NCI-H1105 treated with DMSO at 0.1 percent for 48 hours (cell line): Measurements from ENCODE around the gene RANBP1.
"Not testable (repeated sequence)": the region's sequence is repeated elsewhere in the genome, so short reads cannot be mapped to it uniquely, and the experiment has no call there.

Source experiments
- DNase-seq: peaks from one replicate; lab custom pipeline; 2025; lab: John Stamatoyannopoulos, UW

Gene RANBP1

DNA sequence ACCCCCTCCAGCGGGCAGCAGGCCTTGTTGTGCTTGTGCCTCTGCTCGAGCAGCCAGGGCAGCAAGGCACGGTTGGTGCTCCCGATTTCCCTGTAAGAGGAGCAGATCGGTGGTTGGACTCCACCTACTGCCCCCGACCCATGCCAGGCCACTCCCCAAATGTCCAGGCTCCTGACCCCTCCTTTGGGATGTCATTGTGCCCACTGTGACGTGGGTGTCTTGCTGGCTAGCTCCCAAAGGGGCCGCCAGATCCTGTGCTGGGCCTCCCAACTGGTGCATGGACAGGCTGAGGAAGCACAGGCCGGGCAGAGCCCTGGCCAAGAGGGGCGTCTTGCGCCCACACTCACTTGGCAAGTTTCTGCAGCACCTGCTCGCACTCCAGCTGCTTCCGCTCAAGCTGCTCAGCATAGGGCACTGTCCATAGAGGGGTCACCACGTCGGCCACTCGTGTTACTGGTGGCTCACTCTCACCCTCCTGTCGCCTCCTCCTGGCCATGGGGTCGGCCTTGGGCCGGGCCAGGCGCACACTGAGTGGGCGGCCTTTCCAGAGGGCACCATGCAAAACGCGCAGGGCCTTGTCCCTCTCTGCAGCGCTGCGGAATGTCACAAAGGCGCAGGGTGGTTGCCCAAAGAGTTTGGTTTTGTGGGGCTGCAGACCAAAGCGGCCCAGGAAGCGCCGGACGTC lies at the start of gene RANBP1:
Gene RANBP1 (plus strand): TSS at position 414 of the 685 bp plus-strand sequence. CDS start 81 bp downstream, at position 495.
- no peak for DNase-seq

DNA sequence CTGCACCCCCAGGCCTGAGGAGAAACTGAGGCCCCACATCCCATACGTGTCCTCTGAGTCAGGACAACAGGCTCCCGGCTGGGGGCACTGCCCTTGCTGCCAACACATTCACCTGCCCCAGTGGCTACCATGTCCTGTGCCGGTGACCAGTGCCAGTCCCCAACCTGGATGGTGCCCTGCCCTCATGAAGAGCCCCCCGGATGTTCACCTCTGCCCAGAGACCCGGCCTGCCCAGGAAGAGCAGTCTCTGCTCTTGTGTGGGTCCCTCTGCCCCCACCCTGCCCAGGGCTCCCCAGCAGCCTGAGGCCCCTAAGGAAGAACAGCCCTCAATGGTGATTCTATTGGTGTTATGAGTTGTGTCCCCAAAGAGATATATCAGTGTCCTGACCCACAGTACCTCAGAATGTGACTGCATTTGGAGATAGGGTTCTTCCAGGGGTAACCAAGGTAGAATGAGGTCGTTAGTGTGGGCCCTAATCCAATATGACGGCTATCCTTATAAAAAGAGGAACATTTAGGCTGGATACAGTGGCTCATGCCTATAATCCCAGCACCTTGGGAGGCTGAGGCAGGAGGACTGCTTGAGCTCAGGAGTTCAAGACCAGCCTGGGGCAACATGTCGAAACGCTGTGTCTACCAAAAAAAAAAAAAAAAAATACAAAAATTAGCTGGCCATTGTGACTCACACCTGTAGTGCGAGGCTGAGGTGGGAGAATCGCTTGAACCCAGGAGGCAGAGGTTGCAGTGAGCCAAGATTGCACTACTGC lies 49.1 kb upstream of the RANBP1 start:
- no peak for DNase-seq

DNA sequence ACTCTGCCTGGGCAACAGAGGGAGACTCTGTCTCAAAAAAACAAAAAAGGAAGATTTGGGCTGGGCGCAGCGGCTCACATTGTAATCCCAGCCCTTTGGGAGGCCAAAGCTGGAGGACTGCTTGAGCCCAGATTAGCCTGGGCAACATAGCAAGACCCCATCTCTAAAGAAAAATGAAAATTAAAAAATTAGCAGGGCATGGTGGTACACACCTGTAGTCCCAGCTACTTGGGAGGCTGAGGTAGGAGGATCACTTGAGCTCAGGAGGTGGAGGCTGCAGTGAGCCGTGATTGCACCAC lies 48.6 kb upstream of the RANBP1 start:
- not testable (repeated sequence) for DNase-seq

DNA sequence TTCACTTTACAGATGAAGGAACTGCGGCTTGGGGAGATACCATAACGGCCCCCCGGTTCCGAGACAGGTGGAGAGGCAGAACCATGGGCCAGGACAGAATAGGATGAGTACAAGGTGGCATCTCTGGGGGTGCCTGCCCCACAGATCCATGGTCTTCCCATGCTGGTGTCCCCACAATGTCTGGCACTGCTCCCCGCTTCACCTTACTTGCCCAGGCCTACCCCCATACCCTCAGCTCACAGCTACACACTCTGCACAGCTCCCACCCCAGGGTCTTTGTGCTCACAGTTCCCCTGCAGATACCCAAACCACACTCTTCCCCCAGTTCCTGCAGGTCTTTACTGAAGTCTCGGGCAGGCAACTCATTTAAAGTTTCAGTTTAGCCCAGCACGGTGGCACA lies 47.3 kb upstream of the RANBP1 start:
- DNase-seq, result no peak

DNA sequence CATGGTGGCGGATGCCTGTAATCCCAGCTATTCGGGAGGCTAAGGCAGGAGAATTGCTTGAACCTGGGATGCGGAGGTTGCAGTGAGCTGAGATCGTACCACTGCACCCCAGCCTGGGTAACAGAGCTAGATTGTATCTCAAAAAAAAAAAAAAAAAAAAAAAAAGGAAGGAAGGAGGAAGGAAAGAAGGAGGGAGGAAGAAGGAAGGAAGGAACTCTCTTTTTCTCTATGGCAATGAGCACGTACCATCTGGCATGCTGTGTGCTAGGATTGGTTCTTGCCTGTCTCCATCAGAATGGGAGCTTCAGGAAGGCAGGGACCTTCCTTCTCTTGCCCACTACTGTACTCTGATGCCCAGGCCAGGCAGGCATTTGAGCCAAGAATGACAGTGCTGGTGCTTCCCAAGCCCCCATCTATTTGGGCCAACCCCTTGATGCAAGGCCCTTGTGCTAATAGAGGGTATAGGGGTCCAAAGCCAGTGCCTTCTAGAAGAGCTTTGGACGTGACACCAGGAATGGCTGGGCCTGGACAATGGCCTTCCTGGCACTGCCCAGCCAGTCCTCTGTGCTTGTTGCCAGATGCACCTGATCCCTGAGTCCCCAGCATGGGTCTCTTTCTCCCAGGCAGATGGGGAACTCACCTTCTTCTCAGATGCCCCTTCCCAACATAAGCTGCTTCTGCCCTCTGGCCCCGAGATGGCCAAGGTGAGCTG lies 46.4 kb upstream of the RANBP1 start:
- no peak for DNase-seq

DNA sequence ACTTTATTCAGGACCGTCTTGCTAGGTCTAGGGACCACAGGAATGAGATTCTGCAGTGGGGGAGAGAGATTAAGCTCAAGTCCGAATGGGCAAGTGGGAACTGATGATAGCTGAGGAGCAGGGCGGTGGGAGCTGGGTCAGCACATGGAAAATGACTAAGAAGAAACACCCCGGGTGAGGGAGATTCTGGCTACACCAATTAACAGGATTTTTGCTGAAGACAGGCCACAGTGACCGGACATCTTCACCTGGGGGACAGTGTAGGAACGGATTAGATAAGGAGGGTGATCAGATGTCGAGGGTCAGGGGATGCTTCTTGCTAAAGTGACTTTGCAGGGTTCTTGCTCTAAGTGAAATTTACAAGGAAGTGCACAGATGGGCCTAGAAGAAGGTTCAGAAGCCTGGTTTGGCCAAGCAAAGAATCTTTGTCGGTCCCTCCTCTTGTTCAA lies 44.4 kb upstream of the RANBP1 start:
- DNase-seq, result no peak

DNA sequence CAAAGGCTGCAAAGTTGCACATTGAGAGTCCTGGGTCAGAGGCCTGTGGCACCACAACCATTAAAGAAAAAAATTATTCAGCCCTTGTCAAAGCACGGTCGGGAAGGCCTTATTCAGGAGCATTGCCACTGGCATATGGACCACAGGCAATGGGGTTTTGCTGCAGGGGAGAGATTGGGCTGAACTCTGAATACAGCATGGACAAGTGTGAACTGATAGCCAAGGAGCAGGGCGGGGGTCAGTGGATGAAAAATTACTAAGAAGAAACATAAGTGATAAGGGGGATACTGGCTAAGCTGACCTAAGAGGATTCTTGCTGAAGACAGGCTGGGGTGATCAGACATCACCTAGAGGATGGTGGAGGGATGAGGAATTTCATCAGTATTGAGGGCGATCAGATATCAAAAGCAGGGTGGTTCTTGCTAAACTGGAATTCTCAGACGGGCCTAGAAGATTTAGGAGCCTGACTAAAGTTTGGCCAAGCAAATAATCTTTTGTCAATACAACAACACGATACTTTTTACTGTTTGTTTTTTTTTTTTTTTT lies 39.2 kb upstream of the RANBP1 start:
- DNase-seq, result no peak

DNA sequence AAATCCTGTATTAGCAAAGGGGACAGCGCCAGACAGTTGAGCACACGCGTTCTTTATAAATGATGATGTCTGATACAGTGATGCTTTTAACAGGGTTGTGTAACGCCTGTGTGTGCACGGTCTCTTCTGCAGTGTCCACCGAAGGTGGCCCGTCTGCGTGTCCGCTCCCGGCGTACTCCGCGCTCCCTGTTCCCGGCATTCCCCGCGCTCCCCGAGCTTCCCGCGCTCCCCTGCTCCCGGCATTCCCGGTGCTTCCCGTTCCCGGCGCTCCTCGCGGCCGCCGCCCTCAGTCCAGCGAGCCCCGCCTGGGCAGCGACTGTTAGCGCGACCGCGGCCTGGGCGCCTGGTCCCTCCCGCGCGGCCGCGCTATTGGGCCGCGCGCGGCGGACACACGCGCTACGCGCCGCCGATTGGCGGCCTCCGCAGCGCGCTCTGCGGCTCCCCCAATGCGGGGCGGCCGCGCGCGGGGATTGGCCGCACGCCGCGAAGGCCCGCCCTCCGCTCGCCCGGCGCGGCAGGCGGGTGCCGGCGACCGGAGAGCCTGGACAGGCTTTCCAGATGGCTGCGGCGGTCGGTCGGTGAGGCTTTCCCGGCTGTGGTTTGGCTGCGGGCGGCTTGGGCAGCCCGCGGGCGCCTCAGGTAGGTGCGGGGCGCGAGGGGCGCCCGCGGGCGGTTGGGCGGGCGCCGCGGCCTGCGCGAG lies 36.0 kb upstream of the RANBP1 start, which contains the start of gene DGCR8:
Gene DGCR8 (plus strand): TSS at position 497 of the 700 bp plus-strand sequence. CDS start 5,723 bp downstream, outside the sequence.
- DNase-seq, result peak; percentile 93

DNA sequence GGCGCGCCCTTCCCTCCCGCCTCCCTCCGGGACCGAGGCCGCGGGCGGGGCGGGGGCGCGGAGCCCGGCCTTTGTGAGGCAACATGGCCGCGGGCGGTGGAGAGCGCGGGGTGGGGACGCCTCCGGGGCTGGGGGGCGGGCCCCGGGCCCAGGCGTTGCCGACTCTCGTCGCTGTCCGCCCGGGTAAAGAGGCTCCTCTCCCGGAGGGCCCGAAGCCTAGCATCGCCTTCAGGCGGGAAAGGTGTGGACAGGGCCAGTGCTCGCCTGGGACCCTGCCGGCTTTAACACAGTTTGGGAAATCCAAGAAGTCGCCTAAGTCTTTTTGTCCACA lies 35.5 kb upstream of the RANBP1 start:
- no peak for DNase-seq

DNA sequence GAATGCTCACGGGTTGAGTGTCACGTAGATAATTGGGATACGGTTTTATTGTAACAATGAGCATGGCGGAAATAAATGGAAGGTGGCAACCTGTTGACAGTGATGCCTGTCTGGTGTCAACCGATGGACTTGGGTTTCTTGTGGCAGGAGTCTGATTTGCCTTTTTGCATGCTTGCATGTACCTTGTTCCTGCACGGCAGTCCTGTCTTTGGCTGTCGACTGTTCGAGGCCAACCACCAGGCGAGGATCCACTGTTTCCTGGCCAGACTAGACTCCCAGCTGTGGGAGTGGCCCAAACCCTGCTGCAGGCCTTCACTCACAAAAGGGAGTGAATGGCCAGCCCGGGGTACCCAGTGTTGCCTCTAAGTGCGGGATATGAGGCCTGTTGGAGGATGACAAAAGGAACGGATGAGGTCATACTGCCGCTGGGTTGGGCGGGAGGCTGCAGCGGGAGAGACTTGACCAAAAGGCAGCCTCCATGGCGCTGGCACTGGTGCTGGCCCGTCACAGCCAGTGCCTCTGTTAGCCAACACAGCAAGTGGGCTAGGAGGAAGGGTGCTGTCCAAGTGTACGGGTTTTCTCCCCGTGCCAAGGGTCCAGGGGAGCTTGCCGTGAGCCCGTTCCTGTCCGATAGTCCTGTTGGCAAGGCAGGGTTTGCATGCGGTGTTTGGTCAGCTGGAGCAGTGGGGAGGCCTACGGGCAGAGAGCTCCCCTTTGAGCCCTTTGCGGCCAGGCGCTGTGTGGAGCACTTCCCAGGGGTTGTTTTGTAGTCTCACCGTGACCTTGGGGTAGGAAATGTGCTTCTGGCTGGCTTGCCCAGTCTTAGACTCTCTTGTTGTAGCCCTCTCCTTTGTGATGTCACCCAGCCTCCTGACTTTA lies 34.9 kb upstream of the RANBP1 start:
- peak; percentile 14 for DNase-seq

DNA sequence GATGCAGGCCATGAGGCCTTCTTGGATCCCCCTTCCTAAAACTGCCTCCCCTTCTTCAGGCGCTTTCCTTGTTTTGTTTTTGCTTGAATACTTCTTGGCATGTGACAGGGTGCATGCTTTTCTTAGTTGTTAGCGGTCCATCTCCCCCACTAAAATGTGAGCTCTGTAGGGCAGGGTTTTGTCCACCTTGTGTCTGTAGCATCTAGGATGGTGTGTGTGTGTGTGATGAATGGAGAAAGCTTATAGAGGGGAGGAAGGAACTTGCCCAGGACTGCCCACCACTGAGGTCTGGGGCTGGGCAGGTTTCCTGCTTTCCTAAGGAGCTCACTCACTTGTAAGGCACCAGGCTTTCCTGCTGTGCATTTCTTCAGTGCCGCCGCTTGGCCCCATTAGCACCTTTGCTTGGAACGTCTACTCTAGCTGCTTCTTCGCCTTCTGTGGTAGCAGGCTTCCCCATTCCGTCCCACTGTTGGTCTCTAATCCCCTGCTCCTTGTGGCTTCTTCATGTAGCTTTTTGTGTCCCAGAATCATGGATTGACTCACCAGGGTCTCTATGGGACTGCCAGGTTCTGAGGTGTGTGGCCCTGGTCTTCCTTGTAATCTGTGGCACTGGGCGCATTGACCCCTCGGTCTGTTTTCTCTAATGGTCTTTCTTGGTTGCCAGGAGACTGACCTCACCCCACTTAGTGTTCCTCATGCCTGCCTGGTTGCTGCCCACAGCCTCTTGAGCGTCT lies 32.6 kb upstream of the RANBP1 start:
- no peak for DNase-seq

DNA sequence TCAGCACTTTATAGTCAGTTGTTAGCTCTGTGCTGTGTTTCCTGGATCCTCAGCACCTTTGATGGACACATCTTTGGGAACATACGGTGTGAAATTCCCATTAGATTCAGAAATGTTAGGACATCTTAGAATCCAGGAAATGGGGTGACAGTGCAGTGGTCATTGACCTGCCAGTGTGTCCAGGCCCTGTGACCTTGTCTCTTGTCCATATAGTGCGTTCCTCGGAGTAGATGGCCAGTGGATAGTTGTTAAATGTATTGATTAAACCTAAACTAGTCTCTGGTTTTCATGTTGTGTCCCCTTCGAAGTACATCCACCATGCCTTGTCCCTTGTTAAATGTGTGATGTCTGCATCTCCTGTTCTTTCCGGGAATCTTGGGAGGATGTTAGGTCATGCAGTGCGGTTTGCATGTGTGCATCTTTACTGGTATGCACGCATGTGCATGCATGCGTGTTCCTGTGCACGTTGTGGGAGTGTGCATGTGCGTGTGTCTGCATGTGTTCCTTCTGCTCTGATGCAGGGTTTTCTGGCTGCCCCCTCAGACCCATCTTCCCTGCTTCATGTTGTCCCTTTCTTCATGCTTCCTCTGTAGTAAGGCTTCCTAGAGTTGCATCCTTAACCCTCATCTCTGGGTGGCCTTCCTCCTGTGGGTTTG lies 31.9 kb upstream of the RANBP1 start:
- no peak for DNase-seq

DNA sequence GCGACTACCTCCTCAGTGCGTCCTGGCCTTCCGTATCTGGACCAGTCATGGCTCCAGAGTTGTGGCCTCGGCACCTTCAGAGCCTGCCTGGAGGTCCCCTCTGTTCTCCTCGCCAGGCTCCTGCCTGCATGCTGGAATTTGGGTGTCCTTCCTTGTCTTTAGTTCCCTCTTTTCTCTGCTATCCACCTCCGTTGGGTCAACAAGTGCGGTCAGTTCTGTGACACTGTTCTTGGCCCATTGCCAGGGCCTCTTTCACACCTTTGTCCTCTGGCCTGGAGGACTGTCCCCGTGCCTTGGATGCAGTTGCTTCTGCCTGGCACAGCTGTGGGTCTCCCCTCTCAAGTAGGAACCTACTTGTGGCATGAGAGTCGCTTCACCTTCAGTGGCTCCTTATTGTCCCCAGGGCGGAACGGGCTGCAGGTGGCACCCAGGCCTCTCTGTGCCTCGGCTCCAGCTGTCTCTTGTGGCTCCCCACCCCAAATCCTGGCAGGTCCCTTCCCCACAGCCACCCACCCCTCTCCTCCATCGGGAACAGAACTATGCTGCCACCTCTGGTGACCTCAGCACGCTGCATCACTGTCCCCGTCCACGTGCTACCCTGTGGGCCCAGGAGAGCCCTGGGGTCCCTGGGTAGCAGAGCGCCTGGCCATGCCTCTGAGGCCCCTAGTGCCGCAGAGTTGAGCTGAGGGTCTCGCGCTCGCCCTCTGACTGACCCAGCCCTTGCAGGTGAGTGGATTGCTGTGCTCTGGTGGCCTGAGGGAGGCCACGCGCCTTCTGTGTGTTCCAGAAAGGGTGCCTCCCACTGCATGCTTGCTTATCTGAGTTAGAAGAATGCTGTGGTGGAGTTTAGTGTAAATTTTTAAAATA lies 31.1 kb upstream of the RANBP1 start:
- DNase-seq, result no peak

DNA sequence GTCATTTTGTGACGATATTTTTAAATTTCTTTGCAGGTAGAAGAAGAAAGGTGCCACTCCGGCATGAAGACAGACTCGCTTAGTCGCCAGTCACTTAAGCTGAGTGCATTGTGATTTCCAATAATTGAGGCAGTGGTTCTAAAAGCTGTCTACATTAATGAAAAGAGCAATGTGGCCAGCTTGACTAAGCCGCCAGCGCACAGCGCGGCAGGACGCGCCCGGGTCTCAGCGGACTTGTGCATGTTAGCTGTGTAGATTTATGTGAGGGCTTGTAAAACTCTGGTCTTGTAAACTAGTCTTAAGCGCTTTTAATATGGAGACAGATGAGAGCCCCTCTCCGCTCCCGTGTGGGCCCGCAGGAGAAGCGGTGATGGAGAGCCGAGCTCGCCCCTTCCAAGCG lies 30.3 kb upstream of the RANBP1 start:
- no peak for DNase-seq

DNA sequence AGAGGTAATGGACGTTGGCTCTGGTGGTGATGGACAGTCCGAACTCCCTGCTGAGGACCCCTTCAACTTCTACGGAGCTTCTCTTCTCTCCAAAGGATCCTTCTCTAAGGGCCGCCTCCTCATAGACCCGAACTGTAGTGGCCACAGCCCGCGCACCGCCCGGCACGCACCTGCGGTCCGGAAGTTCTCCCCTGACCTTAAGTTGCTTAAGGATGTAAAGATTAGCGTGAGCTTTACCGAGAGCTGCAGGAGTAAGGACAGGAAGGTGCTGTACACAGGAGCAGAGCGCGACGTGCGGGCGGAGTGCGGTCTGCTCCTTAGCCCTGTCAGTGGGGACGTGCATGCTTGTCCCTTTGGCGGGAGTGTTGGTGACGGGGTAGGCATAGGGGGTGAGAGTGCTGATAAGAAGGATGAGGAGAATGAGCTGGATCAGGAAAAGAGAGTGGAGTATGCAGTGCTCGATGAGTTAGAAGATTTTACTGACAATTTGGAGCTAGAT lies 29.8 kb upstream of the RANBP1 start:
- DNase-seq, result no peak

DNA sequence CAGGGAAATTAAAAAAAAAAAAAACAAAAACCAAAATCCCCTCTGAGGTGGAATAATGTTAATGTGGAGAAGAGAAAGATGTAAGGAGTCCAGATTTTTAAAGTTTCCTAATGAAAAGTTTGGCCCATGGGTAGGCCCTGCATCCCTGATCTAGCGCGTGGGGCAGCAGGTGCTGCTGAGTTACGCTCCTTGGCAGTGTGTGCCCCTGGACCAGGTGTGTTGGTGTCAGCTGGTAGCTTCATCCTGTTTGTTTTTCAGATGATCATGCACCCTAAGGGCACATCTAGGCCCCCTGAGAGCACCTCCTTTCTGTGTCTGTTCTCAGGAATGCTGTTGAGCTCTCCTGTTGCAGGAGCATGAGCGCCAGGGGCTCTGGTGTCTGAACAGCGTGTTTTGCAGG lies 29.1 kb upstream of the RANBP1 start:
- DNase-seq, result no peak

DNA sequence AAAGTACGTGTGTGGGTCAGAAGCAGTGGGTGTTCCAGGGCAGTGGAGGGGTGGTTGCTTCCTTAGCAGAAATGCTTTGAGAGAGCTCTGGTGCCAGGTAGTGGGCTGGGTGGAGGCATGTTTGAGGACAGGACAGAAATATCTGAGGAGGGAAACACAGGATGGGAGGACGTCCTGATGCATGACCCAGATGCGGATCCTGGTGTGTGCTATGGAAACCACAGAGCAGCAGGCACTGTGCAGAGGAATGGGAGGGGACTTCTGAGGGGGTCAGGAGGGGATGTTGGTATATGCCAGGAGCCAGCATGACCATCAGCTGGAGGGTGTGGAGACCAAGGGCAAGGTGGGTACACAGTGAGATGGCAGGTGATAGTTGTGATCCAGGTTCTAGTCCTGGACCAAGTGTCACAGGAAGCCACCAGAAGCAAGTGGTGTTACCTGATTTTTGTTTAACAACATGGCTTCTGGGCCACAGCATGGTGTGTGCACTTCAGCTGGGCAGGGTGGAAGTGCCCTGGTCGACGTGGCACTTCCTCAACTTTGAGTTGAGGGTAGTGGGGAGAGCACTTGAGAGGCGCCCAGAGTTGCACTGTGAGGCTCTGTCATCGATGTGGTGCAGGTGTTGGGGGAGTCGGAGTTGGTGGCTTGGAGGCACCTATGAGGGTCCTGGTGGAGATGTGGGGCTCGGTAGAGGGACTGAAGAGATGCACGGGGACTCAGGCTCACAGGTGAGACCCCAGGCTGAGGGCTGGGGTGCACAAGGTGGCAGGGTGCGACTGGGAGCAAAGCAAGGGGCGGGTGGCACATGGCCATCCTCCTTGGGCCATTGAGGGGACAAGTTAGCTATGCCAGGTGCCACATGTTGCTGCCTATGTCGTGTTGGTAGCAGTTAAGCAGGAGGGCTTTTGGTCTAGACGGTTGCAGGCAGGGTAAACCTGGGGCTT lies 28.3 kb upstream of the RANBP1 start:
- DNase-seq, result no peak

DNA sequence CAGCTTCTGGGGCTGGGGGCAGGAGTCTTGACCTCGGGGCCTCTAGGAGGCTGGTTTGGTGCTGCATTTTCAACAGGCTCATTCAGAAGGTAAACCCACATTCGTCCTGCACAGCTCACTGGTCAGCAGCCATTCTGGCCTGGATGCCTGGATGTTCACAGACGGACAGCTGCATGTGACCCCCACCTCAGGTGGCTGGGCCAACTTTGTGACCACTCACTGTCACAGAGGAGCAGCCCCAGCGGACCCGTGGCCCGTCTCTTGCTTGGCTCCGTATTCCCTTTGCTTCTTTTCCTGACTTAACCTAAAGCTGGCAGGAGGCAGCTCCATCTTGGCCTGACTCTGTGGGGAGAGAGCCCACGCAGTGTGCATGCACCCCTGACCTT lies 27.6 kb upstream of the RANBP1 start:
- no peak for DNase-seq
